Osteocyte (in vitro differentiated cells): ENCODE results near the gene ACSBG1. TPM values are rescaled to one million over a fixed set of nuclear protein-coding genes. Genes with fewer than 3 reads are reported as not detected.

Experiments used
- DNase-seq: peaks from one replicate; pipeline ENCODE4 v3.0.0; 2021; ENCODE audit warnings: mixed read lengths; ENCODE audit not compliant: unreplicated experiment; ENCODE audit errors: extremely low spot score
- H3K27ac Mint-ChIP-seq: one replicate; pipeline ENCODE4 v1.8.0; 2021; ENCODE audit warnings: mild to moderate bottlenecking, mixed read lengths; ENCODE audit not compliant: unreplicated experiment
- H3K27me3 Mint-ChIP-seq: one replicate; pipeline ENCODE4 v1.8.0; 2021; ENCODE audit warnings: mixed read lengths; ENCODE audit not compliant: unreplicated experiment
- H3K36me3 Mint-ChIP-seq: one replicate; pipeline ENCODE4 v1.8.0; 2021; ENCODE audit warnings: mixed read lengths; ENCODE audit not compliant: unreplicated experiment
- H3K4me1 Mint-ChIP-seq: one replicate; pipeline ENCODE4 v1.8.0; 2021; ENCODE audit warnings: mixed read lengths; ENCODE audit not compliant: unreplicated experiment
- H3K4me3 Mint-ChIP-seq: one replicate; pipeline ENCODE4 v1.8.0; 2021; ENCODE audit warnings: mild to moderate bottlenecking, moderate library complexity, mixed read lengths; ENCODE audit not compliant: unreplicated experiment
- H3K9me3 Mint-ChIP-seq: one replicate; pipeline ENCODE4 v1.8.0; 2021; ENCODE audit warnings: mixed read lengths; ENCODE audit not compliant: unreplicated experiment
- CTCF ChIP-seq: fragments of 200-600 bp; sonication (generic); IDR thresholded peaks from 2 replicates; pipeline ENCODE4 v1.5.0; 2021; ENCODE audit warnings: antibody characterized with exemption, mild to moderate bottlenecking, moderate library complexity
- total RNA-seq: library from RNA; stranded (reverse); gene quantifications from 2 replicates; pipeline ENCODE4 v1.2.1, GENCODE V29; 2021

ACSBG1 gene
- total RNA-seq, 1 donor from 2014 or later, result not detected

GRCh38 chr15:78261062-78261461 lies 26.7 kb upstream of the ACSBG1 start:
- H3K36me3 Mint-ChIP-seq, result no peaks in the 10 kb centered on the region
- no peak overlapping the region for H3K4me3 Mint-ChIP-seq
- TF ChIP-seq CTCF, result no peak

DNA sequence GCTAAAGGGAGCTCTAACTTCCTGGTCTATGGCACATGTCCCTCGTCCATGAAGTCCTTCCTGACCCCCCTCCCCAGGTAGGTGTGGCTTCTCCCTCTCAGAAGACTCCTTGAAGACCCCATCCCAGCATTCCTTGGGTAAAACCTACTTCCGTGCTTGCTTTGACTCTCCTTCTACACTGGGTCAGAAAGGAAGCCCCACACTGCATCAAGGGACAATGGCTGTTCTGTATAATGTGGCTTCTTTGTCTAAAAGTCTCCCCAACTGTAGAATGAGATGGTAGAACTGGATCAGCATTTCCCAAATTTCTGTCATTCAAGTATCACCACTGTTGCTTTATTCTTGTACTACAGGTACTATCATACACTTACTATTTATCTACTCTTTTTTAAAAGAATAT lies 26.1 kb upstream of the ACSBG1 start:
- no peak overlapping the region for H3K4me3 Mint-ChIP-seq
- no peak for DNase-seq

More at GRCh38 chr15:78261062-78261461, 26.7 kb upstream of the ACSBG1 start:
- Mint-ChIP-seq H3K27me3 (peaks cover 11% of the 10 kb centered on the region), H3K4me1 (no peaks in the 10 kb centered on the region), H3K27ac (no peak overlapping the region), H3K9me3 (no peaks in the 10 kb centered on the region)
- DNase-seq, result no peak

DNA sequence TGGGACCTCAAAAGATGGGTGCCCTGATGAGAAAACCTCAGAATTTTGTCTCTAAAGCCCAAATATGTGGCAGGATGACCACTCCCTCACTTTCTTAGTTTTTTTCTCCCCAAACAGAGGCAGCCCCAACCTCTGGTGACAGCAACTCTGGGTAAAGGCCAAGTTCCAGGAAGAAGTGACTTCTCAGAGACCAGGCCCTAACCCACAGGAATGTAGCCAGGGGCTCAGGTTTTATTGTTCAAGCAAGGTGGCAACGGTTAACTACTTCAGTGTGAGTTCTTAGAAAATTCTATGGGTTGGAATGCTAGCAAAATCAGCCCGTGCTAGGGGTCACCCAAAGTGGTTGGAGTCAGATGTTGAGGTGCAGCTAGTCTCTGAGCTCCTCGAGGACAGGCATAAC lies 24.9 kb upstream of the ACSBG1 start:
- Mint-ChIP-seq H3K36me3 (no peaks in the 10 kb centered on the region), H3K4me1 (no peaks in the 10 kb centered on the region), H3K27me3 (peaks cover 11% of the 10 kb centered on the region), H3K4me3 (no peak overlapping the region), H3K27ac (no peak overlapping the region), H3K9me3 (no peaks in the 10 kb centered on the region)
- no peak for DNase-seq
- no peak for TF ChIP-seq CTCF

More for the DNA sequence above, 26.1 kb upstream of the ACSBG1 start:
- no peaks in the 10 kb centered on the region for H3K9me3 Mint-ChIP-seq
- H3K27me3 Mint-ChIP-seq, result peaks cover 11% of the 10 kb centered on the region
- TF ChIP-seq CTCF, result no peak
- no peaks in the 10 kb centered on the region for H3K36me3 Mint-ChIP-seq
- no peak overlapping the region for H3K27ac Mint-ChIP-seq
- no peaks in the 10 kb centered on the region for H3K4me1 Mint-ChIP-seq

GRCh38 chr15:78257681-78258080 lies 23.3 kb upstream of the ACSBG1 start:
- H3K27me3 Mint-ChIP-seq, result peaks cover 11% of the 10 kb centered on the region
- H3K27ac Mint-ChIP-seq, result no peak overlapping the region
- DNase-seq, result no peak
- no peak overlapping the region for H3K4me3 Mint-ChIP-seq
- no peaks in the 10 kb centered on the region for H3K9me3 Mint-ChIP-seq
- TF ChIP-seq CTCF, result no peak
- no peaks in the 10 kb centered on the region for H3K36me3 Mint-ChIP-seq
- H3K4me1 Mint-ChIP-seq, result no peaks in the 10 kb centered on the region

DNA sequence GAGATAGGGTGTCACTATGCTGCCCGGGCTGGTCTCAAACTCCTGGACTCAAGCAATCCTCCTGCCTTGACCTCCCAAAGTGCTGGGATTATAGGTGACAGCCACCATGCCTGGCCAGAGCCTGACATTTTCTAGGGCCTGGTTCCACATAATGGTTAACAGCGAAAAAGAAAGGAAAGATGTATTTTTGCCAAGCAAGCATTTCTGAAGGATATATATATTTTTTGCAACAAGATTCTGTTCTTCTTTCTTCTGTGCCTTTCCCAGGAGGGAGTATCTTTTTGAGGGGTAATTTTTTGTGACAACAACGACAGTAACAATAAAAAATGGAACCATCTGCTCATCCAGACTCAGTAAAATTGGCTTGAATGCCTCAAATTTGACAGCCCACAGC lies 21.7 kb upstream of the ACSBG1 start:
- peaks cover 19% of the 10 kb centered on the region for H3K27me3 Mint-ChIP-seq
- H3K4me1 Mint-ChIP-seq, result no peaks in the 10 kb centered on the region
- DNase-seq, result no peak
- no peak overlapping the region for H3K4me3 Mint-ChIP-seq
- H3K9me3 Mint-ChIP-seq, result no peaks in the 10 kb centered on the region
- no peak for TF ChIP-seq CTCF
- H3K27ac Mint-ChIP-seq, result no peak overlapping the region
- H3K36me3 Mint-ChIP-seq, result no peaks in the 10 kb centered on the region
